Esophagus (tissue), 2 donors: ENCODE measurements around the gene SLC6A8. TPM values are rescaled to one million over a fixed set of nuclear protein-coding genes. Genes with fewer than 3 reads are reported as not detected.
"Not testable (repeated sequence)": the region's sequence is repeated elsewhere in the genome, so short reads cannot be mapped to it uniquely, and the experiment has no call there.

Source experiments
- H3K27ac ChIP-seq, 2 donors: one replicate each; pipeline ENCODE4 v1.5.1; 2013; ENCODE audit warnings: low read depth in 2 of 2, mild to moderate bottlenecking in 2 of 2, inconsistent platforms in 1 of 2, low read length in 1 of 2, moderate library complexity in 1 of 2
- H3K27me3 ChIP-seq, 2 donors: one replicate each; pipeline ENCODE4 v1.6.1; 2013; ENCODE audit warnings: low read length in 2 of 2, control low read depth in 1 of 2, mild to moderate bottlenecking in 1 of 2; ENCODE audit not compliant: insufficient read depth in 2 of 2, control insufficient read depth in 1 of 2
- H3K36me3 ChIP-seq, 2 donors: one replicate each; pipeline ENCODE4 v1.6.1; 2013; ENCODE audit warnings: low read length in 1 of 2; ENCODE audit not compliant: control insufficient read depth in 2 of 2, insufficient read depth in 2 of 2
- H3K4me1 ChIP-seq, 2 donors: one replicate each; pipeline ENCODE4 v1.6.1; 2013; ENCODE audit warnings: low read length in 1 of 2; ENCODE audit not compliant: control insufficient read depth in 2 of 2, insufficient read depth in 2 of 2
- H3K4me3 ChIP-seq, 2 donors: one replicate each; pipeline ENCODE4 v1.5.1; 2013; ENCODE audit warnings: low read length in 2 of 2, mild to moderate bottlenecking in 2 of 2, low read depth in 1 of 2, moderate library complexity in 1 of 2
- H3K9me3 ChIP-seq, 2 donors: one replicate each; pipeline ENCODE4 v1.6.1; 2013; ENCODE audit warnings: mild to moderate bottlenecking in 2 of 2, low read depth in 1 of 2, low read length in 1 of 2, moderate library complexity in 1 of 2; ENCODE audit not compliant: control insufficient read depth in 2 of 2, insufficient read depth in 1 of 2
- WGBS, 2 donors: extraction: QIAGEN DNeasy Blood & Tissue Kit; methylation state at CpG; one replicate each; pipeline ENCODE4 v1.1.7; 2013; 5-methylcytosine and 5-hydroxymethylcytosine counted together
- polyA plus RNA-seq, 2 donors: library from polyadenylated mRNA; stranded (reverse); fragments of 200-250 nt; gene quantifications; one replicate each; pipeline ENCODE4 v1.2.3, GENCODE V29; 2013
- donor health status: healthy with polysubstance abuse.
- donor health status: Bipolar disorder and iron deficiency.

The SLC6A8 gene
- polyA plus RNA-seq, 2 donors = 33.0 to 41.4 TPM

DNA sequence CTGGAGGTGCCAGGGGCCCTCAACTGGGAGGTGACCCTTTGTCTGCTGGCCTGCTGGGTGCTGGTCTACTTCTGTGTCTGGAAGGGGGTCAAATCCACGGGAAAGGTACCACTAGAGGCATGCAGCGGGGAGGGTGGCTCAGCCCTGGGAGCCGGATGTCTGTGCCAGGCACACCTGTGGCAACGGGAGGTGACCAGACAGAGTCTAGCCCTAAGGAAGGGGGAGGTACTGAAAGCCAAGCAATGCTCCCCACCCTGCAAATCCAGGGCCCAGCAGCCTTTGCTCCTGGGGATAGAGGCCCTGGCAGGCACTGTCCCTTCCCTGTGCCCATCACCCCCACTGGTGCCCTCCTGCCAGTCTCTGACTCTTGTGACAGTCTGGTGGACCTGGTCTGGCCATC lies 4.3 kb downstream of the SLC6A8 start:
- 53 to 55% methylated on average over 4 of the region's 4 CpGs for WGBS, 2 donors
- Histone ChIP-seq H3K36me3 (peaks cover 0 to 3% of the 10 kb centered on the region in 2 donors), H3K4me3 (no peak overlapping the region), H3K27ac (no peak overlapping the region), H3K27me3 (no peaks in the 10 kb centered on the region), H3K4me1 (peaks cover 0 to 6% of the 10 kb centered on the region in 2 donors), H3K9me3 (no peaks in the 10 kb centered on the region)

DNA sequence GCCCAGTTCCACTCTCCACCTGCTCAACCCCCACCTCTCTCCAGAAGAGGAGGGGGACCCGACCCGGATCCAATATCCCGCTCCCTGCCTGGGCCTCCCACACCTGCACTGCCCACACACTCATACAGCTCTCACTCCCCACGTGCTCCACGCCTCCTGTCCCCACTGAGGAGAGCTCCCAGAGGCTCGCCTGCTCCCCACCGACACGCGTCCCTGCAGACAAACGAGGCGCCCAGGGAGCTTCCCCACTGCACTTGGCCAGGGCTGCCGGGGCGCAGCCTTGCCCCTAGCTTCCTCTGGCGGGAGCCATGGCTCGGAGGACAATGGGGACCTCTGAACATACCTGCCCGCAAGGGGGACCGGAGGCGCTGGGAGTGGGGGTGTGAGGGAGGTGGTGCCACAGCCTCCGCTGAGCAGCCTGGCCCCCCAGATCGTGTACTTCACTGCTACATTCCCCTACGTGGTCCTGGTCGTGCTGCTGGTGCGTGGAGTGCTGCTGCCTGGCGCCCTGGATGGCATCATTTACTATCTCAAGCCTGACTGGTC lies 5.0 kb downstream of the SLC6A8 start:
- peaks cover 0 to 3% of the 10 kb centered on the region in 2 donors for H3K36me3 ChIP-seq

DNA sequence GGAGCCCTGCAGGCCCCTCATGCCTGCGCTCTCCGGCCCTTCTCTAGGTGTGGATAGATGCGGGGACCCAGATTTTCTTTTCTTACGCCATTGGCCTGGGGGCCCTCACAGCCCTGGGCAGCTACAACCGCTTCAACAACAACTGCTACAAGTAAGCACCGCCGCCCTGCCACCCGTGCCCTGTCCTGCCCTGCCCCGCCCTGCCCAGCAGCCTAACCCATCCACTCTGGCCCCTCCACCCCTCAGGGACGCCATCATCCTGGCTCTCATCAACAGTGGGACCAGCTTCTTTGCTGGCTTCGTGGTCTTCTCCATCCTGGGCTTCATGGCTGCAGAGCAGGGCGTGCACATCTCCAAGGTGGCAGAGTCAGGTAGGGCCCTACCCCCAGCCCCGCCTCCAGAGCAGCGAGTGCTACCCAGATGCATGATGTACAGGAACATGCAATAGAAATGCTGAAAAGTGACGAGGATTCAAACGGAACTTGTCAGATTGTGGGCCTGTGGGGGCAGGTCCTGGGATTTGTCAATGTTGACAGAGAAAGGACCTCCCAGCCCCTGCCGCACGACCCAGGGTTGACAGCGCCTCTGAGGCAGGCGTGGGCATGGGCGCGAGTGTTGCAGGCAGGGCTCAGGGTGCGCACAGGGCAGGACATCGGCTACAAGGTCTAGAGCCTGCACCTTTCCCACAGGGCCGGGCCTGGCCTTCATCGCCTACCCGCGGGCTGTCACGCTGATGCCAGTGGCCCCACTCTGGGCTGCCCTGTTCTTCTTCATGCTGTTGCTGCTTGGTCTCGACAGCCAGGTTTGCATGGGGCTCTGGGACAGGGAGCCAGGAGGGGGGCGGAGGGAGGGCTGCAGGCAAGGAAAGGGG lies 5.7 kb downstream of the SLC6A8 start:
- Histone ChIP-seq H3K27me3 (no peaks in the 10 kb centered on the region), H3K4me3 (no peak overlapping the region), H3K27ac (peak overlapping the region in 1 of 2 donors; percentile 24), H3K9me3 (no peaks in the 10 kb centered on the region), H3K36me3 (peaks cover 0 to 5% of the 10 kb centered on the region in 2 donors), H3K4me1 (peaks cover 0 to 6% of the 10 kb centered on the region in 2 donors)
- WGBS, 2 donors = 53 to 74% methylated on average over 22 to 31 of the region's 31 CpGs

More for the DNA sequence above, 5.0 kb downstream of the SLC6A8 start:
- H3K4me1 ChIP-seq = peaks cover 0 to 6% of the 10 kb centered on the region in 2 donors
- H3K9me3 ChIP-seq = no peaks in the 10 kb centered on the region
- H3K4me3 ChIP-seq = no peak overlapping the region
- no peaks in the 10 kb centered on the region for H3K27me3 ChIP-seq
- WGBS, 2 donors = 52 to 67% methylated on average over 23 to 24 of the region's 24 CpGs
- H3K27ac ChIP-seq = no peak overlapping the region

DNA sequence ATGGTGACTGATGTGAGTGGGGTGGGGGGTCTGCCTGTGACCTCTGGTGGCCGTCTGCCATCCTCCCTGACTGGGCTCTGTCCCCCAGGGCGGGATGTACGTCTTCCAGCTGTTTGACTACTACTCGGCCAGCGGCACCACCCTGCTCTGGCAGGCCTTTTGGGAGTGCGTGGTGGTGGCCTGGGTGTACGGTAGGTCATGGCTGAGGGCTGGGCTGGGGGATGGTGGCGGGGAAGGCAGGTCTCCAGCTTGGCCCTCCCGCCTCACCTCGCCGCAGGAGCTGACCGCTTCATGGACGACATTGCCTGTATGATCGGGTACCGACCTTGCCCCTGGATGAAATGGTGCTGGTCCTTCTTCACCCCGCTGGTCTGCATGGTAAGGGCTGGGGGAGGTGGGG lies 6.5 kb downstream of the SLC6A8 start:
- not testable (repeated sequence) for H3K36me3 ChIP-seq, H3K9me3 ChIP-seq, H3K4me1 ChIP-seq, H3K27me3 ChIP-seq, H3K4me3 ChIP-seq
- WGBS, 2 donors = 69 to 84% methylated on average over 16 of the region's 16 CpGs
- peak overlapping the region in 1 of 2 donors; percentile 37 for H3K27ac ChIP-seq

DNA sequence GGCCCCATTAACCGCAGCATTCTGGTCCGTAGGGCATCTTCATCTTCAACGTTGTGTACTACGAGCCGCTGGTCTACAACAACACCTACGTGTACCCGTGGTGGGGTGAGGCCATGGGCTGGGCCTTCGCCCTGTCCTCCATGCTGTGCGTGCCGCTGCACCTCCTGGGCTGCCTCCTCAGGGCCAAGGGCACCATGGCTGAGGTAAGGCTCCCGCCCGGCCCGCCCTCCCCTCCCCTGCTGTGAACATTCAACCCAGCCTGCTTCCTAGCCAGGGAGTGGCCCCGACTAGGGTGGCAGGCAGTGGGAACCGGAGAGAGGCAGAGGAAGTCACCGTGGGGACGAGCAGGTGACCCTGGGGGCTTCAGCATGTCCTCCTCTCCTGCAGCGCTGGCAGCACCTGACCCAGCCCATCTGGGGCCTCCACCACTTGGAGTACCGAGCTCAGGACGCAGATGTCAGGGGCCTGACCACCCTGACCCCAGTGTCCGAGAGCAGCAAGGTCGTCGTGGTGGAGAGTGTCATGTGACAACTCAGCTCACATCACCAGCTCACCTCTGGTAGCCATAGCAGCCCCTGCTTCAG lies 7.1 kb downstream of the SLC6A8 start:
- Histone ChIP-seq H3K4me1 (peaks cover 0 to 6% of the 10 kb centered on the region in 2 donors), H3K9me3 (no peaks in the 10 kb centered on the region), H3K36me3 (peaks cover 0 to 5% of the 10 kb centered on the region in 2 donors), H3K27me3 (no peaks in the 10 kb centered on the region), H3K27ac (no peak overlapping the region), H3K4me3 (no peak overlapping the region)
- 65 to 76% methylated on average over 23 of the region's 23 CpGs for WGBS, 2 donors

DNA sequence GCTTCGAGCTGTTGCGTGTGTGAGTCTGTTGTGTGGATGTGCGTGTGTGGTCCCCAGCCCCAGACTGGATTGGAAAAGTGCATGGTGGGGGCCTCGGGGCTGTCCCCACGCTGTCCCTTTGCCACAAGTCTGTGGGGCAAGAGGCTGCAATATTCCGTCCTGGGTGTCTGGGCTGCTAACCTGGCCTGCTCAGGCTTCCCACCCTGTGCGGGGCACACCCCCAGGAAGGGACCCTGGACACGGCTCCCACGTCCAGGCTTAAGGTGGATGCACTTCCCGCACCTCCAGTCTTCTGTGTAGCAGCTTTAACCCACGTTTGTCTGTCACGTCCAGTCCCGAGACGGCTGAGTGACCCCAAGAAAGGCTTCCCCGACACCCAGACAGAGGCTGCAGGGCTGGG lies 8.4 kb downstream of the SLC6A8 start:
- WGBS, 2 donors = 74 to 80% methylated on average over 15 of the region's 15 CpGs
- Histone ChIP-seq H3K4me3 (no peak overlapping the region), H3K36me3 (peaks cover 0 to 11% of the 10 kb centered on the region in 2 donors), H3K9me3 (no peaks in the 10 kb centered on the region), H3K4me1 (peaks cover 0 to 8% of the 10 kb centered on the region in 2 donors), H3K27me3 (no peaks in the 10 kb centered on the region), H3K27ac (no peak overlapping the region)

DNA sequence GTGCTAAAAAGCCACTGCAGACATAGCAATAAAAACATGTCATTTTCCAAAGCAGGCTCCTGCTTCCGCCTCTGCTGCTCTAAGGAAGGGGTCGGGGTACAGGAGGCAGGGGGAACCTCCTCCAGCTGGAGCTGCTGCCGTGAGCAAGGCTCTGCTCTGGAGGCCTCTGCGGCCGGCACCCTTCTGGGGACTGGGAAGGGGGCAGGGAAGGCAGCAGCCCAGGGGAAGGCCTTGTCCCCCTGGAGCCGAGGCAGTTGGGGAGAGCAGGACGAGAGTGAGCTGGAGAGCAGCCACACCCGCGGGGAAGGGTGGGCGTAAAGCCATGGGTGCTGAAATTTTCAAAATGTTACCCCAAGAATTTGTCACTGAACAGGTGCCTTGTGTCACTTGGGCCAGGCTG lies 8.8 kb downstream of the SLC6A8 start:
- H3K4me1 ChIP-seq, H3K27ac ChIP-seq, H3K9me3 ChIP-seq, H3K4me3 ChIP-seq, H3K27me3 ChIP-seq: not testable (repeated sequence)
- WGBS, 2 donors = 71% methylated on average over 10 of the region's 10 CpGs
- H3K36me3 ChIP-seq = peaks cover 0 to 12% of the 10 kb centered on the region in 2 donors

DNA sequence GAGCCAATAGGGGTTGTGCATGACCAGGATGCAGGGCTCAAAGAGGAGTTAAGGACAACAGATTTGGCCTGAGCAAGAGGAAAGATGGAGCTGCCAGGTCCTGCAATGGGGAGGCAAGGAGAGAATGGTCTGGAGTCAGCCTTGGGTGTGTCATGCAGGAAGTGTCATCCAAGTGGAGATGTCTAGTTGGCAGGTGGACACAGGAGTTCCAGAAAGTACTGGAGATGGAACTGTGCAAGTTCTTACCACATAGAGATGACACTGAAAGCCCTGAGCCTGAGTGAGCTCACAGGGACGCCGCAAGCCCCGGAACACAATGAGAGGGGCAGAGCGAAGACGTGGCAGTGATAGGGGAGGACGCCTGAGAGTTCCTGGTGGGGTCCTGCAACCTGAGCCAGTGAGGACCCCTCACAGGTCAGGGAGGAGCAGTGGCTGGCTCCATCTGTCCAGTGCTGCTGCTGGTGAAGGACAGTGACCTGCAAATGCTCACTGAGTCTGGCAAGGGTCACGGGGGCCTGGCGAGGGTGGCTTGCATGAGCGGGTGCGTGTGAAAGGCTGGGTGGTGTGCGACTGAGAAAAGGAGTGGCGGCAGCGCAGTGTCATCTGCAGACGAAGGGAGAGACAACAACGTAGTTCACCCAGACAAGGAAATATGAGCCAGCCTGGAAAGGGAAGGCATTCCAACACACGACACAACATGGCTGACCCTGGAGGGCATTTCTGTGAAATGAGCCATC lies 9.4 kb downstream of the SLC6A8 start:
- H3K4me3 ChIP-seq, H3K9me3 ChIP-seq, H3K27me3 ChIP-seq, H3K4me1 ChIP-seq: not testable (repeated sequence)
- peak overlapping the region in 1 of 2 donors; percentile 24 for H3K27ac ChIP-seq
- peaks cover 0 to 15% of the 10 kb centered on the region in 2 donors for H3K36me3 ChIP-seq
- WGBS, 2 donors = 73 to 77% methylated on average over 16 of the region's 16 CpGs
